Muscle of back (tissue), 11 donors: ENCODE data around the gene FOXO1. TPM values are rescaled to one million over a fixed set of nuclear protein-coding genes. Genes with fewer than 3 reads are reported as not detected.

Experiments used
- DNase-seq, 3 donors: peaks; one replicate each; pipeline versions ENCODE4 v3.0.0 to v3.0.0-alpha.2; 2013
- polyA plus RNA-seq, 10 donors: library from polyadenylated mRNA; unstranded; fragments of 120-200 nt; gene quantifications; one replicate each; pipeline ENCODE4 v1.2.1, GENCODE V29; 2013; ENCODE audit not compliant: insufficient read length in 10 of 10

Gene FOXO1
- polyA plus RNA-seq, 10 donors = 11.2 to 17.1 (median 13.8) TPM

- DNase-seq = no peak
Measured at GRCh38 chr13:40552895-40553294, 113.5 kb downstream of the FOXO1 start.

DNA sequence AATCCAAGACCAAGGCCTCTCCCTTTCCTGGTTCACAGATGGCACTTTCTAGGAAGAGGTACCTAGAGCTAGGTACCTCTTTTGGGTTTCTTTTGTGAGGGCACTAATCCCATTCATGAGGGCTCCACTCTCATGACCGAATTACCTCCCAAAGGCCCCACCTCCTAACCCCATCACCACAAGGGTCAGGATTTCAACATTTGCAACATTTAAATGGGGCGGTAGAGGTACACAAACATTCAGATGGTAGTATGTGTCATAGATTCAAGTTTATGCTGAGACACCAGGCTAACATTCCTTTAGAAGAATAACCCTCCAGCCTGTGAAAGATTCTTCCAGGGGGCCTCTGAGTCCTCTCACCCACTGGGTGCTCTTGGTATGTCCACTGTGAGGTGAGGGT lies 116.3 kb downstream of the FOXO1 start:
- no peak for DNase-seq

DNA sequence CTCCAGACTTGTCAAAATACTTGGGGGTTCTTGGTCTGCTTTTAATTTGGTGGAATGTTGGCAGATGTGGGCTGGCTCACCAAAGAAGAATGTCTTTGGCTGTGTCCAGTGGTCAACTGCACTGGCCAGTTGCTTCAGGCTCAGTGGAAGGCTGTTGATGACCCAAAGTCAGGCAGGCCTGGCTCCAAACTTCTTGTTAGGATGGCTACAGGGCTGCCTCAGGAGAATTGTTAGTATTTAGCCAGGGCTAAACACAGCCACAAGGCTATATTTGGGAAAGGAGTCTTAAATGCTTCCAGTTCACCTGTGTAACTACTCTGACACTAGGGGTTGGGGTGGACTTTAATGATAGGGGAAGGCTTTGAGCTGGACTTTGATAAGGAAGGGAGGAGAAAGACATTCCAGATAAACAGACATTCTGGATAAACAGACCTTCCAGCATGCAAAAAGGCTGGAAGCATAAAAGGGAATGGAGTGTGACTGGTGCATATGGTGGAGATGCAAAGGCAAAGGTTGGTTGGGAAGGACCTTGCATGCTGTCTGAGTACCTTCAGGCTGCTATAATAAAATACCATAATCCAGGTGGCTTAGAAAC lies 116.8 kb downstream of the FOXO1 start:
- no peak for DNase-seq

- DNase-seq = peak in 2 of 3 donors; percentile 38 to 58
Measured at GRCh38 chr13:40547591-40548315, 118.7 kb downstream of the FOXO1 start.

GRCh38 chr13:40546047-40546446 lies 120.4 kb downstream of the FOXO1 start:
- peak in 1 of 3 donors; percentile 36 for DNase-seq

GRCh38 chr13:40540328-40541044 lies 126.0 kb downstream of the FOXO1 start:
- peak in 1 of 3 donors; percentile 41 for DNase-seq

DNA sequence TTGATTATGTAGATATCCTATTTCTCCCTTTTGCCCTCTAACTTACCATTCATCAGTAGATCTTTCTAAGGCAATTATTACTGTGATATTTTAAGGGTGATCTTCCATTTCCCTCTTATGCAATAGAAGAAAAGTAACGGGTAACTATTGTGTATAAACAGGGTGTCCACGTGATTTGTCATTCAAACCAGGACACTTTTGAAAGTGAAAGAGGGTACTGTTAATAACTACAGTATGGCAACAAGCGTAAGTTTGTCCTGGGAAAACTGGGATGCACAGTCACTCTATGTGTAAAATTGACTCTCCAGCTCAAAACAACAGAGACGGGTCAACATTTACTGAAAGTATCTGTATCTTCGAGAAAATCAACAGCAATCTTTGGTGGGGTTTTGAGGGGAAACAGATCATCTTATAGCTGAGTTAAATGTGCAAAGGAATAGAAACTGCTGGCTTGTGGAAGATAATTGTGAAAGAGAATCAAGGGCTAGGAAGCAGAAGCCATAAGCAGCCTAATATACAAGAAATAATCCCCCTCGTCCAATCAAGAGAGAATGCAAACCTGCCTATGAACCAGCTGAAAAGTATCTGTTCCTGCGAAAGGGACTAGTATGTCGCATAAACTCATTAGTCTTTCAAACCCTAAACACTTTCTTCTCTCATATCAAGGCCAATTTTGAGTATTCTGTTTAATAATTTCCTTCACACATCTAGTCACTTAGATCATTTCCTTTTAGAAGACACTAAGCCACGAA lies 126.7 kb downstream of the FOXO1 start:
- DNase-seq = no peak

- no peak for DNase-seq
Measured at GRCh38 chr13:40537146-40537895, 129.1 kb downstream of the FOXO1 start.

- DNase-seq = no peak
Measured at GRCh38 chr13:40536443-40537113, 129.9 kb downstream of the FOXO1 start.

DNA sequence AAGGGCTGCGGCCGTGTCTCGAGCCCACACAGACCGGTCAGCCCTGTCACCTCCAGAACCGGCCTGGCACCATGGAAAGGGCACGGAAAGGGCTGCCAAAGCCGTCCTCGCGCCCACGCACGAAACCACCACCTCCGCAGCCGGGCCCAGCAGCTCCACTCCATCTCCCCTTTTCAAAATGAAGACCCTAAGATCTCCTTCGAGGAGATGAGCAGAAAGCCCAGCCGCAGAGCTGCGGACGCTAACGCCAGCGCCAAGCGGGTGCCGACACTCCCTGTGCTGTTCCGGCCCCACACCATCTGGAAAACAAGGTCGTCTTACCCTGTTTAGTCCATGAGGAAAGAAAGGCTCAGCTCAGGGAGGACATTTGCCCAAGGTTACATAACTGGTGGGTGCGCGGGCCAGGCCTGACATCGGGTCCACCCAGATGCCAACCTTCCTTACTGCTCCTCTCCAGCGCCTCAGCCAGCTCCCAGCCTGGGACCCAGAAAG lies 131.1 kb downstream of the FOXO1 start:
- DNase-seq = no peak

- no peak for DNase-seq
Measured at GRCh38 chr13:40534456-40534855, 132.0 kb downstream of the FOXO1 start.

DNA sequence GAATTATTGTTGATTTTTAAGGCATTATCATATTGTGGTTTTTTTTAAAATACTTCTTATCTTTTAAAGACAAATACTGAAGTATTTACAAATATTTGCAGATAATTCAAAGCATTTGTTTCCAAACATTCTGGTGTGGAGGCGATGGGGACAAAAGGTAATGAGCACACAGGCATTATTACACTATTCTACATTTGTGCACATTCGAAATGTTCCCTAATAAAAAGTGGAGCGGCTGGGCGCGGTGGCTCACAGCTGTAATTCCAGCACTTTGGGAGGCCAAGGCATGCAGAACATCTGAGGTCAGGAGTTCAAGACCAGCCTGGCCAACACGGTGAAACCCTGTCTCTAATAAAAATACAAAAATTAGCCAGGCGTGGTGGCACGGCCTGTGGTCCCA lies 133.4 kb downstream of the FOXO1 start:
- DNase-seq = no peak

GRCh38 chr13:40530961-40531360 lies 135.5 kb downstream of the FOXO1 start:
- DNase-seq = no peak

DNA sequence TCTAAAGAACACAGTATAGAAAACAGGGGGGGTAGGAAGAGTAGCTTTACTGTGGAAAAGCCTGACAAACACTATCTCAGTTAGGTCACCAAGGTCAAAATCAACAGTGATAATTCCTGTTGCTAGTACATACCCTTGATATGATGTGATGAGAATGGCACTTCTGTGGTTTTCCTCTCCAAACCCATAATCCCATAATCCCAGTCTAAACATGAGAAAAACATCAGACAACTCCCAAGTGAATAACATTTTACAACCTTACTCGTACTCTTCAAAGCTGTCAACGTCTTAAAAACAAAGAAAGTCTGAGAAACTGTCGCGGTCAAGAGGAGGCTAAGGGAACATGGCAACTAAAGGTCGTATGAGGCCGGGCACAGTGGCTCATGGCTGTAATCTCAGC lies 137.6 kb downstream of the FOXO1 start:
- no peak for DNase-seq

DNA sequence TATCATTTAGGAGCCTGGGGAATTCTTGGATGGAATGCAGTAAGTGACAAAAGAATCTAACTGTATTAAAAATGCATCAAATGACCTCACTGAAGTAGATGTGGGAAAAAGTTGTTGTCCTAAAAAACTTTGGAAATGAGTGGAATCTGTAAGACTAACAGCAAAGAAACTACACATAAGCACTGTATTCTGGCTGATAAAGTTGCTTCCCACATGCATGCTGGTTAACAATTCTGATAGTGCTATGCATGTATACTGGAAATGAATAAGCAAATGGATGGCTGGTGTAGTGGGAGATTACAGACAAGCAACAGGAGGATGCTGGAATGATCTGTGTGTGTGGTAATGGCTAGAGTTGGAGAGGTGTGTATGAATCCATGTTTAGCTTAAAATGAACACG lies 138.5 kb downstream of the FOXO1 start:
- no peak for DNase-seq

GRCh38 chr13:40522282-40522681 lies 144.2 kb downstream of the FOXO1 start:
- DNase-seq = no peak

GRCh38 chr13:40520916-40521315 lies 145.5 kb downstream of the FOXO1 start:
- DNase-seq = no peak

DNA sequence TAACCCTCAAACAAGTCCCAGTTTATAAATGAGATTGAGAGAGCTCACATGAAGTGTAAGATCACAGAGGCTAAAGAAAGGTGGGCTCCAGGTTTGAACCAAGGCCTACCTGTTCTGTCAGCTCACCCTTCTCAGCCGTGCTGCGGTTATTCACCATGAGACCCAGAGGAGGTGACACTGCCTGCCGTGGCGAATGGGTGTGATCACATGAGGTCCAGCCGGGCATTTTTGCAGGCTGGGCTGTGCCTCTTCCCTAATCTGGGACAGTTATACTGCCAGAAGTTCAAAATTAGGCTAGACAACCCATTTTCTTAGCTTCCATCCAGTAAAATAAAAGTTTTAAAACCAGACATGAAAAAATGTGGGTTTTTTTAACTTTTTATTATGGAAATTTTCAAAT lies 146.8 kb downstream of the FOXO1 start:
- DNase-seq = no peak

- no peak for DNase-seq
Measured at GRCh38 chr13:40518481-40518882, 148.0 kb downstream of the FOXO1 start.
